Adipocyte (in vitro differentiated cells): ENCODE measurements around the gene RTL5.

ENCODE experiments used
- DNase-seq: peaks from one replicate; pipeline ENCODE4 v3.0.0-alpha.2; 2015; ENCODE audit warnings: low read depth
- H3K27me3 ChIP-seq: replicated peaks from 2 replicates; pipeline ENCODE4 v1.7.0; 2013; ENCODE audit warnings: mild to moderate bottlenecking, low read length, moderate library complexity; ENCODE audit not compliant: control insufficient read depth, insufficient read depth
- H3K36me3 ChIP-seq: 2 replicates; pipeline ENCODE4 v1.7.0; 2013; ENCODE audit warnings: low read length, mild to moderate bottlenecking, moderate library complexity; ENCODE audit not compliant: control insufficient read depth, insufficient read depth, severe bottlenecking
- H3K4me1 ChIP-seq: 2 replicates; pipeline ENCODE4 v1.7.0; 2013; ENCODE audit warnings: mild to moderate bottlenecking, low read length, moderate library complexity; ENCODE audit not compliant: control insufficient read depth, insufficient read depth
- H3K4me3 ChIP-seq: 2 replicates; pipeline ENCODE4 v1.7.0; 2013; ENCODE audit warnings: mild to moderate bottlenecking, low read length, moderate library complexity
- H3K9ac ChIP-seq: 2 replicates; pipeline ENCODE4 v1.7.0; 2013; ENCODE audit warnings: mild to moderate bottlenecking, low read length, moderate library complexity
- H3K9me3 ChIP-seq: 2 replicates; pipeline ENCODE4 v1.7.0; 2013; ENCODE audit warnings: mild to moderate bottlenecking, low read length, moderate library complexity; ENCODE audit not compliant: control insufficient read depth

RTL5 gene

GRCh38 chrX:72084114-72084513 lies 47.6 kb downstream of the RTL5 start:
- no peak overlapping the region for H3K4me3 ChIP-seq
- H3K9me3 ChIP-seq: peaks cover 15% of the 10 kb centered on the region
- no peak overlapping the region for H3K9ac ChIP-seq
- H3K27me3 ChIP-seq: peaks cover 19% of the 10 kb centered on the region
- DNase-seq: no peak
- no peaks in the 10 kb centered on the region for H3K4me1 ChIP-seq
- no peaks in the 10 kb centered on the region for H3K36me3 ChIP-seq

GRCh38 chrX:72083291-72083690 lies 48.4 kb downstream of the RTL5 start:
- Histone ChIP-seq H3K27me3 (peaks cover 20% of the 10 kb centered on the region), H3K9ac (no peak overlapping the region), H3K4me1 (no peaks in the 10 kb centered on the region), H3K4me3 (no peak overlapping the region), H3K36me3 (no peaks in the 10 kb centered on the region), H3K9me3 (peaks cover 16% of the 10 kb centered on the region)
- no peak for DNase-seq

- H3K4me3 ChIP-seq: no peak overlapping the region
- H3K9me3 ChIP-seq: peaks cover 16% of the 10 kb centered on the region
- H3K9ac ChIP-seq: no peak overlapping the region
- DNase-seq: no peak
- H3K36me3 ChIP-seq: no peaks in the 10 kb centered on the region
- H3K27me3 ChIP-seq: peaks cover 25% of the 10 kb centered on the region
- no peaks in the 10 kb centered on the region for H3K4me1 ChIP-seq
Measured at GRCh38 chrX:72081605-72082320, 50.0 kb downstream of the RTL5 start.

GRCh38 chrX:72080800-72081199 lies 50.9 kb downstream of the RTL5 start:
- H3K27me3 ChIP-seq: peaks cover 25% of the 10 kb centered on the region
- H3K4me3 ChIP-seq: no peak overlapping the region
- no peaks in the 10 kb centered on the region for H3K36me3 ChIP-seq
- peaks cover 16% of the 10 kb centered on the region for H3K9me3 ChIP-seq
- no peak overlapping the region for H3K9ac ChIP-seq
- no peaks in the 10 kb centered on the region for H3K4me1 ChIP-seq
- no peak for DNase-seq

GRCh38 chrX:72080150-72080549 lies 51.6 kb downstream of the RTL5 start:
- H3K9me3 ChIP-seq: peaks cover 16% of the 10 kb centered on the region
- H3K27me3 ChIP-seq: peaks cover 25% of the 10 kb centered on the region
- no peaks in the 10 kb centered on the region for H3K4me1 ChIP-seq
- no peak for DNase-seq
- H3K9ac ChIP-seq: no peak overlapping the region
- H3K4me3 ChIP-seq: no peak overlapping the region
- no peaks in the 10 kb centered on the region for H3K36me3 ChIP-seq

- no peak for DNase-seq
- Histone ChIP-seq H3K36me3 (no peaks in the 10 kb centered on the region), H3K4me3 (no peak overlapping the region), H3K27me3 (peaks cover 25% of the 10 kb centered on the region), H3K4me1 (no peaks in the 10 kb centered on the region), H3K9ac (no peak overlapping the region), H3K9me3 (peaks cover 16% of the 10 kb centered on the region)
Measured at GRCh38 chrX:72079607-72080006, 52.1 kb downstream of the RTL5 start.

- Histone ChIP-seq H3K36me3 (no peaks in the 10 kb centered on the region), H3K4me3 (no peak overlapping the region), H3K9me3 (peaks cover 16% of the 10 kb centered on the region), H3K9ac (no peak overlapping the region), H3K27me3 (peaks cover 25% of the 10 kb centered on the region), H3K4me1 (no peaks in the 10 kb centered on the region)
- no peak for DNase-seq
Measured at GRCh38 chrX:72078411-72078810, 53.3 kb downstream of the RTL5 start.
